CD4-positive, alpha-beta T cell treated with Interleukin-6 for 4 hours (primary cell): ENCODE results near the gene ABI3.

Experiments used
- DNase-seq: peaks from one replicate; pipeline ENCODE4 v3.0.0-alpha.2; 2020; ENCODE audit warnings: mixed read lengths

The ABI3 gene

GRCh38 chr17:49197346-49197998 is 13.0 kb upstream of the ABI3 start:
- no peak for DNase-seq

GRCh38 chr17:49198211-49198610 is 12.3 kb upstream of the ABI3 start:
- DNase-seq = no peak

DNA sequence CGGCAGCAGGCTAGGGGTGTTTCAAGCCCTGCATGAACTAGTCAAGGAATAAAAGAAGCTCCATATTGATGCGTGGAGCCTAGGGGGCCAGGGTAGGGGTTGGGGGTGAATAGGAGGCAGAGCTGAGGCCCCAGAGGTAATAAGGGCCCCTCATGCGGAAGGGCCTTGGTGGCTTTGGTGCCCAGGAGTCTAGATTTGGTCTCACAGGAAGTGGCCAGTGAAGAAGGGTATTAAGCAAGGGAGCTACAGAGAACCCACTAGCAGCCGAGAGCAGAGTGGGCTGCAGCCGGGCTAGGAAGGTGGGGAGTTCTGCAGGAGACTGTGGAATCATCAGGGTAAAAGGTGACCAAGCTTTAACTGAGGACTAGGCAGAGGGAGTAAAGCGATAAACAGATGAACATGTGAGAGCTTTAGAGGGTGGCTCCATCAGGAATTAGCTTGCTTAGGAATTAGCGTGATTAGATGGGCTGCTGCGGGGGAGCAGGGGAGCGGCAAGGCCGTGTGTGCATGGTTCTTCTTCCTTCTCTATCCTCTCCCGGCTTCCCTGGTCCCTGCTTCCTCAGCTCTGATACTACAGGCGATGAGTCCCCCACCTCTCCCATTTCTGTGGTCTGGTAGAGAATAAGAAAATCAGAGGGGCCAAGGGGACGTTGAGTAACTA is 10.0 kb upstream of the ABI3 start:
- no peak for DNase-seq

- DNase-seq = no peak
These were observed 9.0 kb upstream of the ABI3 start for GRCh38 chr17:49201481-49201927.

GRCh38 chr17:49203796-49204195 is 6.7 kb upstream of the ABI3 start:
- DNase-seq = no peak

- no peak for DNase-seq
These were observed 6.0 kb upstream of the ABI3 start for GRCh38 chr17:49204516-49204915.

DNA sequence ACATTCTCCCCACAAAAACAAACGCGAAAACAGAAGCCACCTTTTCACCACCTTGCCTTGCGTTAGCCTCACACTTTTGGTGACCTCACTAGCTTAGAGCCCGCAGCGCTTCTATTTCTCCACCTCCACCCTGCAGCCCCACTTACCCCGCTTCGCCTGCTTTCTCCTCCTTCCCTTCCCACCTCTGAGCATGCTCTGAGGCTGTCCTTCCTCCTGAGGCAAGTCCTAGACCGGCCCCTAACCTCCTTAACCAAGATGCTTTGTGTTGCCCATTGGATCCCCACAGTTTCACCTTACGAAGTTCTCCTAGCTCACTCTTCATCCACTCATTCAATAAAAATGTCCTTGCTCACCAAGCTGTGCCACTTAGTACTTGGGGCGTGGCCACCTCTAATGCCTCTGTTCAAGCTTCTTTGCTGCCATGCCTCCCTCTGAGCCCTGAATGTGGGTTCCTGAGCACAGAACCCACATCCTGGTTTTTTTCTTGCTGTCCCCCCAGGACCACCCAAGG is 1.4 kb upstream of the ABI3 start:
- DNase-seq = peak; percentile 49

DNA sequence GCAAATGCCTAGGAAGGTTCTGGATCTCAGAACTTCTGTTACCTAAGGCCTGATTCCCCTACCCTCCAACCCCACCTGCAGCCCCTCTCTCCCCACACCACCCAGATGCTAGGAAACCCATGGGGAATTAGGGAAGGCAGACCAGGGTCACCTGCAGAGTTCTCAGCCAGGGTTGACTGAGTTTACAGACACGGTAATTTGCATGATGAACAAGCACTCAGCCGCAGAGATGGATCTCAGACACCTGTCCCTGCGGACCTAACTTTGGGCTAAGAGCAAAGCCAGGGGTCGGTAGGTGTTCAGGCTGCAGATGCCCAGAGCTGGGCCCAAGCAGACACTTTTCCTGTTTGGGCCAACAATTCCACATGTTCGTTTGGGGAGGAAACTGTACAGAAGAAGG is 2.9 kb downstream of the ABI3 start:
- DNase-seq = no peak

- DNase-seq = no peak
These were observed 3.3 kb downstream of the ABI3 start for GRCh38 chr17:49213847-49214246.

- no peak for DNase-seq
These were observed 4.3 kb downstream of the ABI3 start for GRCh38 chr17:49214676-49215360.

DNA sequence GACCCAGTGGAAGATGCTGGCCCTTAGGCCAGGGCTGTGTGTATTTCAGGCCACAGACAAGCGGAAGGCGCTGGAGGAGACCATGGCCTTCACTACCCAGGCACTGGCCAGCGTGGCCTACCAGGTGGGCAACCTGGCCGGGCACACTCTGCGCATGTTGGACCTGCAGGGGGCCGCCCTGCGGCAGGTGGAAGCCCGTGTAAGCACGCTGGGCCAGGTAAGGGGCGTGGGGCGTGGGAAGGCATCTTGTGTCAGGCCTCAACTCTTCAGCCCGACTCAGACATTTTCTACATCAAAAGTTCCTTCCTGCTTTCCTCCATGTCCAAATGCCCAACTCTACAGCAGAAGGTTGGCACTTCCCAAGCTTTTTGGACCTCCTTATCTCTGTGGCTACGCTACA is 6.0 kb downstream of the ABI3 start:
- no peak for DNase-seq

DNA sequence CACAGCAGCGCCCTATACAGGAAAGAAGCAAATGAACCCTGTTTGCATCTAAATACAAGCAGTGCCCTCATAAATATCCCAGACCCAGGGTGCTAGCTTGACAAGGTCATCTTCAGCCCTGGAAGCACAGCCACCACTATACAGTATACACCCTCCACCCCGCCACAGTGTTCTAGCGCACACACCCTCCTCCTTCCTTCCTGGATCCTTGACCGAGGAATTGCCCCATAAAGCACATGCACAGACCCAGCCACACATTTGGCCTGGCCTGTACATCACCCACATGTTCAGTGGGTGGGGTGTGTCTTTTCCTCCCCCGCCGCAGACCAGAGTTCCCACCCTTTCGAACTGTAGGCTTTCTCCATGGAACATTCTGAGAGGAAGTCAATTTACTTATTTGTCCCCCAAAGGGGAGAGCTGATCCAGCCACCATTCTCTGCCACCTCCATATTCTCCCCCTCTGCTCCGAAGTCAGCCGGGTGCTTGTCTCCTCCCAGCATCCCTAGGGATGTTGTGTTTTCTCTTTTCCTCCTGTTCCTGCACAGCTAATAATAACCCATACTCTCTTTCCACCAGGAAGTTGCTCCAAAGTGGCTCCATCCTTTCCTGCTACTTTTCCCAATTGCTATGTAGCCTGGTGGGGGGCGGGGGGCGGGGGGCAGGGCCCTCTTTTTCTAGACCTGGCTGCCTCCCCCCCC is 6.6 kb downstream of the ABI3 start:
- no peak for DNase-seq

DNA sequence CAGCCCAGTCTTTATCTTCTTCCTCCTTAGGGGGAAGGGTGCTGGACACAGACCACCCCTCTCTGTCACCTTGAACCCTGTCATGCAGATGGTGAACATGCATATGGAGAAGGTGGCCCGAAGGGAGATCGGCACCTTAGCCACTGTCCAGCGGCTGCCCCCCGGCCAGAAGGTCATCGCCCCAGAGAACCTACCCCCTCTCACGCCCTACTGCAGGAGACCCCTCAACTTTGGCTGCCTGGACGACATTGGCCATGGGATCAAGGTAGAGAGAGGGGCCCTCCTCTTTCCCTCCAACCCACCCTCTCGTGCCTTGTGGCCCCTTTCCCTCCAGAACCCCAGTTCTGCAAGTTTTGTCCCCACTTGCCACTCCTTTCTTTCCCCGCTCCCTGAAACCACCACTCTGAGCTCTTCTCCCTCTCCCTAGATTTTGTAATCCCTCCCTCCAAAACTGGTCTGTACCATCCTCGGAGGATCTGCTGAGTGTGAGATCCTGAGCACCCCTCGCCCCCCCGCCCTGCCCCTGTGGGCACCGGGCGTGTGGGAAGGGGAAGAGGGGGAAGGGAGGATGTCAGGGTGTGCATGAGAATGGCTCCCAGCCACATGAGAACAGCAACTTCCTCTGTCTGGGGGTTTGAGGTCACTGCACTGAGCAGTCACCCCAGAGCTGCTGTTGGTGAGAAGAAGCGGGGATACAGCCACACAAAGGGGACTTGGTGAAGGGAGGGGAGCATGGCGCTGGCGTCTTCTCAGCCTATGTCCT is 7.3 kb downstream of the ABI3 start:
- peak; percentile 83 for DNase-seq

GRCh38 chr17:49218941-49219913 is 8.7 kb downstream of the ABI3 start:
- DNase-seq = peak; percentile 54

GRCh38 chr17:49219987-49220386 is 9.5 kb downstream of the ABI3 start:
- DNase-seq = no peak

DNA sequence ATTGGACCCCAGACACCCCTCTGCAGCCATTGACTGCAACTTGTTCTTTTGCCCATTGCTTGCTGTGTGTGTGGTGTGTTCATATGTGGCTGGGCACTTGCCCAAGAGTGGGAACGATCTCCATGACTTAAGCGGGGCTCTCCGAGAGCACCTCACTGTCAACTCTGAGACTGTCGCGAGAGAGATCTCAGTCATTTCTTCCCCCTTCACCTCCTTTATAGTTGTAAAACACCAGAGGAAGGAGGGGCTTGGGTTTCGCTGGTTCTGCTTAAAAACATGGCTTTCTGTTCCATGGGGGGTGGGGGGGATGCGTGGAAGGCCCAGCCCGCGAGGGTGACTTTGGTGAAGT is 12.6 kb downstream of the ABI3 start:
- no peak for DNase-seq

DNA sequence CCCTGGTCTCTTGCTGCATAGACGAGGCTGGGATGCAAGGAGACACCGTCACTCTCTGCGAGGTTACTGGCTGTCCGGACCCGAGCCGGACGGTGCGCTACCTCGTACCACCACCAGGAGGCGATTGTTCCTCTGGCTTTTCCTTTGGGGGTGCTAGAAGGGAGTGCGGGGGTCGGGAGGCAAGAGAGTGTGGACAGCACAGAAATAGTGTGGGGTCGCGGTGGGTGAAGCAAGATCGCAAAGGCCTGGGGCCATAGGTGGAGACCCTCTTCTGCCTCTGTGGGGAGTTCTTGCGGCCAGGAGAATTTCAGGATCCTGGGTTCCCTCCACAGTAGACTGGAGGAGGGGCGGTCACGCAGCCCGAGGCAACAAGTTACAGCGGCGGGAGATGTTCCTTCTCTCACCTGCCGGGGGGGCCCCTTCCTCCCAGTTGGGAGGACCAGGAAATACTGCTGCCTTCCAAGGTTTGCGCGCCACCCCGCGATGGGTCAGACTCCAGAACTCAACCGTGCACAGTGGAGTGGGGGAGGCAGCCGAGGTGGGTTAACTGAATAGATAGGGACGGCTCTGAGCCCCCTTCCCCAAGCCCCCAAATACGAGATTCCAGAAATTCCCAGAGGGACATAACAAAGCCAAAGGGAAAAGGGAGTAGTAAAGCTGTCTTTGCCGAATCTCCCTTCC is 13.2 kb downstream of the ABI3 start:
- DNase-seq = peak; percentile 75

DNA sequence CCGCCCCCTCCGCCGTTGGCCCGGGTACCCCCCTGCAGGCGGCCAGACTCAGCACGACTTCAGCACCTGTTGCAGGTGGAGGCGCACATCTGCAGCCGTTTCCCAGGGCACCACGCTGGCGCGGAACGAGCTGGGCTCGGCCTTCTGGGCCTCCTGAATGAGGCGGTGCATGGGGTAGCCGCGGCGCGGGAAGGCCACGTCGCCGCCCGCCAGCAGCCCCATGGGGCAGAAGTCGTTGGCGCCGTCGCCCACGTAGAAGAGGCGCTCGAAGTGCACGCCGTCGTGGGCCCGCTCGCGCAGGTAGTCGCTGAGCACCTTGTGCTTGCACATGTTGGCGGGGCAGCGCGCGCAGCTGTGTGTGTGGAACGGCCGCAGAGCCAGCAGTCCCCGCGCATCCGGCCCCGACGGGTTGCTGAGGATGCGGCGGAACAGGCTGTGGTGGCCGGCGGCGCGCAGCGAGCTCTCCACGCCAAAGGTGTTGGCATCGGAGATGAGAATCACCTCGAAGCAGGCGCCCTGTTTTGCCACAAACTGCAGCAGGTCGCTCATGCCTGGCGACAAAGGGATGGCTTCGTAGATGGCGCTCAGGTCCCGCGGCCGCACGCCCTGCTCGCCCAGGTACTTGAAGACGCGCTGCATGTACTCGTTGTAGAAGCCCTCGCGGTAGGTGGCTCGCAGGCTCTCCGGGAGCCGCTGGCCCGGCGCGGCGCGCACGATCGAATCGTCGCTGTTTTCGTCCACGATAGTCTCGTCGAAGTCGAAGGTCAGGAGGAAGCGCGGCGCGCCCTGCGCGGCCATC is 13.9 kb downstream of the ABI3 start:
- DNase-seq = peak; percentile 70

DNA sequence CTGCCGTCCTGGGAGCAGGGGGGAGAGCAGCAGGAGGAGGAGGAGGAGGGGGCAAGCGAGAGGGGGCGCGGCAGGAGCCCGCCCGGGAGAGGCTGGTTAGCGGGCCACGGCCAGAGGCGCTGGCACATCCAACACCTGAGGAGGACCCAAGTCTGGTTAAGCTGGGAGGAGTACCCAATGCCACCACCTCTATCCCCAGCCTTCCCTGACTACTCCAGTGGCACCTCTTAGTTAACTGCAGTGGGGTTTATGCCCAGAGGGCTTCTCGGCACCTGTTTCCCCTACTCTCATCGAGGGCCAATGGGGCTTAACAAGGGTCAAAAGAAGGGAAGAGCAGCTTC is 14.5 kb downstream of the ABI3 start:
- DNase-seq = no peak
